Measurements from ENCODE around the gene SNAPC3. TPM values are rescaled to one million over a fixed set of nuclear protein-coding genes. Genes with fewer than 3 reads are reported as not detected.

SNAPC3 gene
- polyA plus RNA-seq, 3 donors = 6.1 to 12.0 (median 8.3) TPM

Other genes with a start within 250 kb of the SNAPC3 start
- gene TTC39B, start 115.7 kb upstream of the SNAPC3 start, polyA plus RNA-seq = 1 to 10 TPM; 1.2 to 2.1 (median 1.4) TPM
- gene PSIP1, start 88.1 kb downstream of the SNAPC3 start, polyA plus RNA-seq = 10 to 100 TPM in 2 of 3 donors, 1 to 10 TPM in 1; 7.1 to 43.6 (median 16.9) TPM
- gene CCDC171, start 130.2 kb downstream of the SNAPC3 start, polyA plus RNA-seq = 1 to 10 TPM in 1 of 3 donors, under 1 TPM in 2; 0.22 to 1.1 (median 0.97) TPM

Measured in adipose tissue (tissue), 3 donors.